ENCODE data around the gene SEL1L. TPM values are rescaled to one million over a fixed set of nuclear protein-coding genes. Genes with fewer than 3 reads are reported as not detected.
"Not testable (repeated sequence)": the region's sequence is repeated elsewhere in the genome, so short reads cannot be mapped to it uniquely, and the experiment has no call there.

SEL1L gene
- total and polyA plus RNA-seq, 4 experiments from 2014 or later: 18.4 to 65.7 (median 47.9) TPM

DNA sequence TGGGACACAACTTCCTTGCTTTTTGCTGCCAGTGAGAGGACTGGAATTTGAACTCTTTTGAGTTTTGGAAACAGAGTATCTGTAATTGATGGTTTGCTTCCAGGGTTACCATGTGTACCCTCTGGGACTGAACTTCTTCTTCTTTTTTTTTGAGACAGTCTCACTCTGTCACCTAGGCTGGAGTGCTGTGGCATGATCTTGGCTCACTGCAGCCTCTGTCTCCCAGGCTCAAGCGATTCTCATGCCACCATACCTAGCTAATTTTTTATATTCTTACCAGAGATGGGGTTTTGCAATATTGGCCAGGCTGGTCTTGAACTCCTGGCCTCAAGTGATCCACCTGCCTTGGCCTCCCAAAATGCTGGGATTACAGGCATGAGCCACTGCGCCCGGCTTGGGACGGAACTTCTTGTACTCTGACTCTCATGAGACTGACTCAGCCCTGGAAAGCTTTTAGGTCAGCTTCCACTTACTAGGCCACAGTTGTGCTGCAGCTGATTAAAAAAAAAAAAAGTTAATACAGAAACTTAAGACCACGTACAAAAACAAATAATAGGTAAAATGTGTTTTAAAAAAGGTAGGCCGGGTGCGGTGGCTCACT lies 15.8 kb downstream of the SEL1L start:
- CTCF ChIA-PET (ENCODE audit: partially characterized antibody): interaction anchor here (0.7 to 1.8 kb wide), 3 partner anchors 14 to 85 kb away, joined by 4 to 5 read pairs (median 4); partner anchors contain the start of gene SEL1L
- Histone ChIP-seq H3K4me3 (ENCODE audit: low read length in 2 of 2) (no peak overlapping the region), H3K27me3 (ENCODE audit: insufficient read depth, low read length) (no peaks in the 10 kb centered on the region), H3K27ac (ENCODE audit: low read depth, low read length) (no peak overlapping the region), H3K4me1 (ENCODE audit: insufficient read depth, low read length) (peaks cover 25% of the 10 kb centered on the region), H3K9me3 (ENCODE audit: control insufficient read depth in 1 of 2, low read length in 2 of 2) (no peaks in the 10 kb centered on the region), H3K36me3 (ENCODE audit: insufficient read depth, low read length) (peaks cover 16% of the 10 kb centered on the region)
- H3K9me3 Mint-ChIP-seq: no peaks in the 10 kb centered on the region
- no peak overlapping the region for H3K4me3 Mint-ChIP-seq
- peak overlapping the region in 1 of 7 donors; percentile 29 for H3K27ac Mint-ChIP-seq
- peaks cover 24 to 50% (median 38%) of the 10 kb centered on the region in 4 donors for H3K4me1 Mint-ChIP-seq
- no peaks in the 10 kb centered on the region for H3K27me3 Mint-ChIP-seq
- intact Hi-C loops (cut with micrococcal nuclease): no loop called here
- DNase-seq: no peak
- POLR2A ChIA-PET (ENCODE audit: partially characterized antibody): interaction anchor here (0.6 kb wide), 1 partner anchor 298 kb away, joined by 4 read pairs; no protein-coding TSS in a partner anchor
- H3K36me3 Mint-ChIP-seq: peaks cover 52 to 74% of the 10 kb centered on the region in 2 donors

DNA sequence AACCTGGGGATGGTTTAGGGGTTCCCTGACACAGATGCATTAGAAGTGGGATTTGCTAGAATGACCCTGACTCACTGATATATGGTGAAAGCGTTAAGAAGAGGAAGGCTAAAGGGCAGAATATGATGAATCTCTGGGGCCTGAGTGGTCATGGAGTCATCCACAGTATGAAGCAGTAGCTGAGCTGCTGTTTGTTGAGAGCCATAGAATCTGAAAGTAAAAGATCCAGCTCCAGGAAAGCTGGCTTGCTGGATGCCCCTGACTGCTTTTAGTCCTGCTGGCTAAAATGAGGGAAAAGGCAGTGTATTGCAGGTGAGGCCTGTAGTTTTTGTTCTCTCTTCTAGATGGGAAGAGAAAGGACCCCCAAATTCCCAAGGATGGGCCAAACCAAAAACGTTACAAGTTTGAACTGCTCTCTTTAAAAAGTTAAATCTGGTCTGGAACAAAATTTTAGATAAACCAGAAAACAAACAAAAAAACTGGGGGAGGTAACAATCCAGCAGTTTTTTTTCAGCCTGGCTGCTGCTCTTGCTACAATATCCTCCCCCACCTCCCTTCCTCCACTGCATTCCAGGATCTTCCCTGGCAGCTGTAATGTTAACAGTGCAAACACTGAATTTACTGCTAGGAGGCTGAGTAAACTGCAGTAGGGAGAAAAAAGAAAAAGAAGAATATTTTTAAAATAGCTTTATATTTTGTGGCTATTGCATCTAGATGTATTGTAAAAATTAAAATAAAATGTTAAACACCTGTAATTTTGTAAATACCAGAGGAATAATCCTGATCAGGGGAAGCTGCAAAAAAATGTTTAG lies 16.5 kb downstream of the SEL1L start:
- H3K9me3 ChIP-seq (ENCODE audit: control insufficient read depth in 1 of 2, low read length in 2 of 2): no peaks in the 10 kb centered on the region
- Mint-ChIP-seq H3K36me3 (peaks cover 49 to 74% of the 10 kb centered on the region in 2 donors), H3K27ac (peak overlapping the region in 2 of 7 donors; percentile 9 to 38), H3K4me1 (peaks cover 24 to 54% (median 38%) of the 10 kb centered on the region in 4 donors), H3K27me3 (no peaks in the 10 kb centered on the region), H3K9me3 (no peaks in the 10 kb centered on the region), H3K4me3 (no peak overlapping the region)
- intact Hi-C loops (cut with micrococcal nuclease): no loop called here
- peaks cover 16% of the 10 kb centered on the region for H3K36me3 ChIP-seq (ENCODE audit: insufficient read depth, low read length)
- no peak overlapping the region for H3K4me3 ChIP-seq (ENCODE audit: low read length in 2 of 2)
- H3K27ac ChIP-seq (ENCODE audit: low read depth, low read length): no peak overlapping the region
- peaks cover 27% of the 10 kb centered on the region for H3K4me1 ChIP-seq (ENCODE audit: insufficient read depth, low read length)
- ChIA-PET POLR2A (ENCODE audit: partially characterized antibody) (interaction anchor here (0.6 to 1.2 kb wide), 2 partner anchors 15 to 297 kb away, joined by 3 to 4 read pairs; no protein-coding TSS in a partner anchor), CTCF (ENCODE audit: partially characterized antibody) (interaction anchor here (0.5 to 1.8 kb wide), 3 partner anchors 10 to 16 kb away, joined by 3 to 5 read pairs (median 4); partner anchors contain the start of gene SEL1L)
- no peak for DNase-seq
- no peaks in the 10 kb centered on the region for H3K27me3 ChIP-seq (ENCODE audit: insufficient read depth, low read length)

DNA sequence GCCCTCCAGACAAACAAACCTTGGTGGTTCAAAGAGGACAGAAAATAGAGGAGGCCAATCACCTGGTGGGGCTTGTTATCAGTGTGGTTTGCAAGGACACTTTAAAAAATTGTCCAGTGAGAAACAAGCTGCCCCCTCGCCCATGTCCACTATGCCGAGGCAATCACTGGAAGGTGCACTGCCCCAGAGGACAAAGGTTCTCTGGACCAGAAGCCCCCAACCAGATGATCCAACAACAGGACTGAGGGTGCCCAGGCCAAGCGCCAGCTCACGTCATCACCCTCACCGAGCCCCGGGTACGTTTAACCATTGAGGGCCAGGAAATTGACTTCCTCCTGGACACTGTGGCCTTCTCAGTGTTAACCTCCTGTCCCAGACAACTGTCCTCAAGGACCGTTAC lies 17.7 kb downstream of the SEL1L start:
- Mint-ChIP-seq H3K4me1 (peaks cover 27 to 59% (median 40%) of the 10 kb centered on the region in 4 donors), H3K36me3 (peaks cover 46 to 73% of the 10 kb centered on the region in 2 donors), H3K27ac (peak overlapping the region in 1 of 7 donors; percentile 31)
- Histone ChIP-seq H3K36me3 (ENCODE audit: insufficient read depth, low read length) (peaks cover 20% of the 10 kb centered on the region), H3K4me1 (ENCODE audit: insufficient read depth, low read length) (peaks cover 30% of the 10 kb centered on the region)
- H3K4me3 Mint-ChIP-seq; intact Hi-C loops (cut with micrococcal nuclease); H3K4me3 ChIP-seq (ENCODE audit: low read length in 2 of 2); H3K9me3 ChIP-seq (ENCODE audit: control insufficient read depth in 1 of 2, low read length in 2 of 2); H3K27ac ChIP-seq (ENCODE audit: low read depth, low read length); H3K27me3 ChIP-seq (ENCODE audit: insufficient read depth, low read length); POLR2A ChIA-PET (ENCODE audit: partially characterized antibody); H3K27me3 Mint-ChIP-seq; DNase-seq; H3K9me3 Mint-ChIP-seq: not testable (repeated sequence)
- CTCF ChIA-PET (ENCODE audit: partially characterized antibody): interaction anchor here (0.9 kb wide), 1 partner anchor 16 kb away, joined by 3 read pairs; no protein-coding TSS in a partner anchor

DNA sequence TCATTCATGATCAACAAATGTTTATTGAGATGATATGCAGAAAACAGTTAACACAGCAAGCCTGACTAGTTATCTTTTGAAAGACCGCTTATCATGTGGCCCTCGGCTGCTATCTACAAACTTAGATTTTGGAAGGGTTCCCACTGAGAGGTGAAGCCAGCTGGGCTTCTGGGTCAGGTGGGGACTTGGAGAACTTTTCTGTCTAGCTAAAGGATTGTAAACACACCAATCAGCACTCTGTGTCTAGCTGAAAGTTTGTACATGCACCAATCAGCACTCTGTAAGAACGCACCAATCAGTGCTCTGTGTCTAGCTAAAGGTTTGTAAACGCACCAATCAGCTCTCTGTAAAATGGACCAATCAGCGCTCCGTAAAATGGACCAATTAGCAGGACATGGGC lies 20.8 kb downstream of the SEL1L start:
- Histone ChIP-seq H3K36me3 (ENCODE audit: insufficient read depth, low read length) (peaks cover 31% of the 10 kb centered on the region), H3K4me1 (ENCODE audit: insufficient read depth, low read length) (peaks cover 13% of the 10 kb centered on the region)
- H3K27me3 Mint-ChIP-seq; DNase-seq; H3K4me3 ChIP-seq (ENCODE audit: low read length in 2 of 2); H3K9me3 Mint-ChIP-seq; CTCF ChIA-PET (ENCODE audit: partially characterized antibody); H3K27ac Mint-ChIP-seq; H3K27ac ChIP-seq (ENCODE audit: low read depth, low read length); H3K9me3 ChIP-seq (ENCODE audit: control insufficient read depth in 1 of 2, low read length in 2 of 2); POLR2A ChIA-PET (ENCODE audit: partially characterized antibody); H3K27me3 ChIP-seq (ENCODE audit: insufficient read depth, low read length); intact Hi-C loops (cut with micrococcal nuclease); H3K4me3 Mint-ChIP-seq: not testable (repeated sequence)
- Mint-ChIP-seq H3K36me3 (peaks cover 30 to 77% of the 10 kb centered on the region in 2 donors), H3K4me1 (peaks cover 25 to 59% (median 36%) of the 10 kb centered on the region in 4 donors)

DNA sequence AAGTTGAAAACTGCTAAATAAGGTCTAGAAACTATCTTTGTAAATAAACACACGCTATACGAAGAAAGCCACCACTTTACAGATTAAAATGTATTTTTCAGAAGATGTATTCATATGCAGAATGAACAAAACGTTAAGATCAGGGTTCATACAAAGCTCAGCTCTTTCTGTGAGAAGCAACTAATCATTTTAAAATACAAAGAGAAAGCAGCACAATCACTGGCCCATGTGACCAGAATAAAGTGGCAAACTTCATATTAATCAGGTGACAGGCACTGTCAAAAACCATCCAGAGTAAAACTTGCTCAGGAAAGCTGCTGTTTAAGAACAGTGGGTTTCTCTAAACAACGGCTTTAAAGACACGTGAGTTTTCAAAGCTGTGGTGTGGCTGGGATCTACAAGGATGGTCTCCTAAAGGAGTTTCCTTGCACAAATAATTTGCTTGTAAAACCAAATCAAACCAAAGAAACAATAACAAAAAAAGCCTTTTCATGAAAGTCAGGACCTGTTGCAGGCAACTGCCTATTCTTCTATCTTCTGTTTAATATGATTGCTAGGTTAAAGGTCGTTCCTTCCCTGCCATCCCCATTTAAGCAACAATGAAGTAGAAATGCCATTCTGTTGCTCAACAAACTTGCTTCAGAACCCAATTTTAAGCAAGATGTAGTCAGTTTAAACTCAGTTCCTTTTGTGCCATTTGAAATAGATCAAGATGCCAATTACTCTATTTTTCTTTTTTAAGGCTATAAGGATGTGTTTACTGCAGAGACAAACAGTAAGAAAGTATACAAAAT lies 22.3 kb downstream of the SEL1L start:
- no peak for DNase-seq
- intact Hi-C loops (cut with micrococcal nuclease): no loop called here
- CTCF ChIA-PET (ENCODE audit: partially characterized antibody): interaction anchor here (1.4 to 1.8 kb wide), 2 partner anchors 47 to 239 kb away, joined by 3 to 6 read pairs; no protein-coding TSS in a partner anchor
- no peaks in the 10 kb centered on the region for H3K27me3 Mint-ChIP-seq
- Histone ChIP-seq H3K9me3 (ENCODE audit: control insufficient read depth in 1 of 2, low read length in 2 of 2) (no peaks in the 10 kb centered on the region), H3K36me3 (ENCODE audit: insufficient read depth, low read length) (peaks cover 20% of the 10 kb centered on the region), H3K4me1 (ENCODE audit: insufficient read depth, low read length) (peaks cover 13% of the 10 kb centered on the region), H3K27ac (ENCODE audit: low read depth, low read length) (no peak overlapping the region), H3K27me3 (ENCODE audit: insufficient read depth, low read length) (no peaks in the 10 kb centered on the region), H3K4me3 (ENCODE audit: low read length in 2 of 2) (no peak overlapping the region)
- H3K4me3 Mint-ChIP-seq: peak overlapping the region in 1 of 8 donors; percentile 35
- POLR2A ChIA-PET (ENCODE audit: partially characterized antibody): no interaction called here
- H3K27ac Mint-ChIP-seq: peak overlapping the region in 5 of 7 donors; percentile 9 to 52 (median 32)
- H3K4me1 Mint-ChIP-seq: peaks cover 31 to 69% (median 39%) of the 10 kb centered on the region in 4 donors
- peaks cover 42 to 79% of the 10 kb centered on the region in 2 donors for H3K36me3 Mint-ChIP-seq
- no peaks in the 10 kb centered on the region for H3K9me3 Mint-ChIP-seq

DNA sequence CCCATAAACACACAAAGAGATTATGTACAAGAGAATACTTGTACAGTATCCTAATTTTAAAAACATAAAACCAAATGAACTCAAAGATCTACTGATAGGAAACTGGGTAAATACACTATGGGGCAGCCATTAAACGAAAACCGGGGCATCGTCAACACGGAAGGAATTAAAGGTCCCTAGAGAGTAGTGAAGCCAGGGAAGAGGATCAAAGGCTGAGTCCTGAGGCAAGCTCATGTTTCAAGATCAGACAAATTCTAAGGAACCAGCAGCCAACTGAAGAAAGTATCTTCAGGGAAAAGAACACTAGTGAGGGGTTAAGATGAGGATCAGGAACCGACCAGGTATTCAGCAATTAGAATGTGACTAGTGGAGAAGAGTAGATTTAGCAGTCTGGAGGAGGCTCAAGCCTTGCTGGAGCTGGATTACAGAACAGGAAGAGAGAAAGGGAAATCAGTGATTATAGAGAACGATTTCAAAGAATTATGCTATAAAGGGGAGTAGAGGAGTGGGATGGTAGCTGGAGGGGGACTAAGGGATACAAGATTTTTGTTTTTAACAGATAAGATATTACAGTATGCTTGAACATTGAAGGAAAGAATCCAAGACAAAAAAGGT lies 23.7 kb downstream of the SEL1L start:
- no peaks in the 10 kb centered on the region for H3K9me3 ChIP-seq (ENCODE audit: control insufficient read depth in 1 of 2, low read length in 2 of 2)
- no peaks in the 10 kb centered on the region for H3K27me3 ChIP-seq (ENCODE audit: insufficient read depth, low read length)
- ChIA-PET CTCF (ENCODE audit: partially characterized antibody) (interaction anchor here (0.7 to 1.8 kb wide), 3 partner anchors 45 to 238 kb away, joined by 3 to 6 read pairs (median 3); no protein-coding TSS in a partner anchor), POLR2A (ENCODE audit: partially characterized antibody) (no interaction called here)
- no peak overlapping the region for H3K27ac ChIP-seq (ENCODE audit: low read depth, low read length)
- no peak for DNase-seq
- intact Hi-C loops (cut with micrococcal nuclease): no loop called here
- Mint-ChIP-seq H3K27me3 (no peaks in the 10 kb centered on the region), H3K4me1 (peaks cover 31 to 61% (median 36%) of the 10 kb centered on the region in 4 donors), H3K4me3 (no peak overlapping the region), H3K9me3 (no peaks in the 10 kb centered on the region), H3K36me3 (peaks cover 42 to 74% of the 10 kb centered on the region in 2 donors), H3K27ac (peak overlapping the region in 6 of 7 donors; percentile 8 to 91 (median 22))
- H3K36me3 ChIP-seq (ENCODE audit: insufficient read depth, low read length): peaks cover 24% of the 10 kb centered on the region
- H3K4me3 ChIP-seq (ENCODE audit: low read length in 2 of 2): no peak overlapping the region
- H3K4me1 ChIP-seq (ENCODE audit: insufficient read depth, low read length): peaks cover 13% of the 10 kb centered on the region

Data from CD4-positive, alpha-beta memory T cell (primary cell).